ENCODE data around the gene KRTAP4-5.
"Not testable (repeated sequence)": the region's sequence is repeated elsewhere in the genome, so short reads cannot be mapped to it uniquely, and the experiment has no call there.

The KRTAP4-5 gene

DNA sequence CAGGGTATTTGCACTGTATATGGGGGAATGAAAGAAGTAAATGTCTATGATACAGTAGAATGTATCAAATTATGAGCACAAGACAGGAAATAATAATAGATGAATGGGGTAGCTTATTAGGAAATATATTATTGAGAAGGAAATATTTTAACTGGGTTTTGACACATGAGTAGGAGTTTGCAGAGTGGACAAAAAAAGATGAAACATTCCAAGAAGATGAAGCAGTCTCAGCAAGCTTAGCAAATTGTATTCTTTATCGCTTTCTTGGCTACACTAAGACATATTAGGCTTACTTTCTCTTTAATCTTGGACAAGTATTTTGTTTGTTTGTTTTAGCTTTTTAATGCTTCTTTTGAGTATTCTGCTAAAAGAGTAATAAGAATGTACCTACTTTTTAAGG is 45.7 kb downstream of the KRTAP4-5 start:
- no peaks in the 10 kb centered on the region for H3K9me3 ChIP-seq (ENCODE audit: control insufficient read depth, low read depth, low read length)
- no peaks in the 10 kb centered on the region for H3K36me3 ChIP-seq (ENCODE audit: control insufficient read depth, low read depth, low read length)
- H3K27me3 ChIP-seq (ENCODE audit: control insufficient read depth, insufficient read depth, low read length): no peaks in the 10 kb centered on the region
- H3K9ac ChIP-seq (ENCODE audit: low read length): no peak overlapping the region
- H3K4me3 ChIP-seq (ENCODE audit: low read length): no peak overlapping the region
- no peak overlapping the region for H3K27ac ChIP-seq (ENCODE audit: low read length)
- H3K4me1 ChIP-seq (ENCODE audit: control insufficient read depth, low read depth, low read length): peaks cover 24% of the 10 kb centered on the region

DNA sequence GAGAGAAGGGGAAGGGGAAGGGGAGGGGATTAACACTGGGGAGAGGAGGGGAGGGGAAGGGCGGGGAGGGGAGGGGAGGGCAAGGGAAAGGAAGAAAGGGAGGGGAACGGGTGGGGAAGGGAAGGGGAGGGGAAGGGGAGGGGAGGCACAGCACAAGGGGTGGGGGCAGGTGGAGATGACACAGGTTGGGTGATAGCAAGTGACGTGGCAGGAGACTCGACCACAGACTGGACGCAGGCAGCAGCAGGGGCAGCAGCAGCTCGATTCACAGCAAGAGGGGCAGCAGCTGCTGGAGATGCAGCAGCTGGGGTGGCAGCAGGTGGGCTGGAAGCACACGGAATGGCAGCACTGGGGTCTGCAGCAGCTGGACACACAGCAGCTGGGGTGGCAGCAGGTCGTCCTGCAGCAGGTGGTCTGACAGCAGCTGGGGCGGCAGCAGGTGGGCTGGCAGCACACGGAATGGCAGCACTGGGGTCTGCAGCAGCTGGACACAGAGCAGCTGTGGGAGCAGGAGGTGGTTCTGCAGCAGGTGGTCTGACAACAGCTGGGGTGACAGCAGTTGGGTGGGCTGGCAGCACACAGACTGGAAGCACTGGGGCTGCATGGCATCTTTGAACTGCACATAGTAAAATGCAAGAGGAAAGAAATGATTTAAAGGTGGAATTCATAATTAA is 47.9 kb downstream of the KRTAP4-5 start, which contains the start of gene KRTAP4-16:
Gene KRTAP4-16, minus strand, starts transcription at position 624 of the 674 bp plus-strand sequence. Its CDS starts 0 bp downstream, at position 624.
- Histone ChIP-seq H3K27ac (ENCODE audit: low read length) (no peak within 1 kb of the TSS), H3K36me3 (ENCODE audit: control insufficient read depth, low read depth, low read length) (no peaks in the 10 kb centered on the region), H3K9ac (ENCODE audit: low read length) (no peak within 1 kb of the TSS), H3K4me1 (ENCODE audit: control insufficient read depth, low read depth, low read length) (peaks cover 8% of the 10 kb centered on the region), H3K4me3 (ENCODE audit: low read length) (no peak within 1 kb of the TSS), H3K27me3 (ENCODE audit: control insufficient read depth, insufficient read depth, low read length) (no peaks in the 10 kb centered on the region), H3K9me3 (ENCODE audit: control insufficient read depth, low read depth, low read length) (no peaks in the 10 kb centered on the region)

- H3K9me3 ChIP-seq (ENCODE audit: control insufficient read depth, low read depth, low read length); H3K36me3 ChIP-seq (ENCODE audit: control insufficient read depth, low read depth, low read length); H3K4me1 ChIP-seq (ENCODE audit: control insufficient read depth, low read depth, low read length); H3K27ac ChIP-seq (ENCODE audit: low read length); H3K9ac ChIP-seq (ENCODE audit: low read length); H3K4me3 ChIP-seq (ENCODE audit: low read length); H3K27me3 ChIP-seq (ENCODE audit: control insufficient read depth, insufficient read depth, low read length): not testable (repeated sequence)
Measured at GRCh38 chr17:41099682-41100480, 49.7 kb downstream of the KRTAP4-5 start.
